Liver (tissue), 9 donors: ENCODE data around the gene C9orf50. TPM values are rescaled to one million over a fixed set of nuclear protein-coding genes. Genes with fewer than 3 reads are reported as not detected.
A peak's percentile ranks its signal among the peaks of the same experiment; 100 is the strongest.

Experiments
- DNase-seq: peaks from one replicate; pipeline ENCODE4 v3.0.0-alpha.2; 2017; ENCODE audit warnings: low spot score
- H3K27ac ChIP-seq, 2 donors: one replicate each; pipeline ENCODE4 v1.7.0; 2013; ENCODE audit warnings: inconsistent platforms in 2 of 2, low read length in 2 of 2, control low read depth in 1 of 2, low read depth in 1 of 2, mild to moderate bottlenecking in 1 of 2
- H3K27me3 ChIP-seq, 4 donors: one replicate each; pipeline versions ENCODE4 v1.6.1 to v1.7.0; 2013; ENCODE audit warnings: low read length in 3 of 4, inconsistent platforms in 1 of 4, mild to moderate bottlenecking in 1 of 4, moderate library complexity in 1 of 4; ENCODE audit not compliant: control insufficient read depth in 4 of 4, insufficient read depth in 4 of 4
- H3K36me3 ChIP-seq, 4 donors: one replicate each; pipeline versions ENCODE4 v1.6.1 to v1.7.0; 2013; ENCODE audit warnings: low read length in 3 of 4, mild to moderate bottlenecking in 3 of 4, low read depth in 1 of 4, moderate library complexity in 1 of 4; ENCODE audit not compliant: control insufficient read depth in 4 of 4, insufficient read depth in 3 of 4
- H3K4me1 ChIP-seq, 4 donors: one replicate each; pipeline versions ENCODE4 v1.6.1 to v1.7.0; 2013; ENCODE audit warnings: low read length in 3 of 4, mild to moderate bottlenecking in 3 of 4, moderate library complexity in 1 of 4; ENCODE audit not compliant: control insufficient read depth in 4 of 4, insufficient read depth in 4 of 4
- H3K4me3 ChIP-seq, 3 donors: one replicate each; pipeline versions ENCODE4 v1.6.1 to v1.7.0; 2013; ENCODE audit warnings: low read length in 3 of 3, control low read depth in 1 of 3, low read depth in 1 of 3, mild to moderate bottlenecking in 1 of 3
- H3K9ac ChIP-seq, 2 donors: one replicate each; pipeline ENCODE4 v1.7.0; 2013; ENCODE audit warnings: low read length in 2 of 2, mild to moderate bottlenecking in 2 of 2, moderate library complexity in 2 of 2, control low read depth in 1 of 2, low read depth in 1 of 2
- H3K9me3 ChIP-seq, 4 donors: one replicate each; pipeline versions ENCODE4 v1.6.1 to v1.7.0; 2013; ENCODE audit warnings: low read length in 3 of 4; ENCODE audit not compliant: control insufficient read depth in 4 of 4
- CTCF ChIP-seq: fragments of 150-350 bp; IDR thresholded peaks from 2 replicates; pipeline ENCODE4 v1.5.1; 2017; ENCODE audit warnings: improper control_type of control experiment, low read depth, low read length; ENCODE audit not compliant: missing input control
- EGR1 ChIP-seq, 2 donors: IDR thresholded peaks; 2 replicates each; pipeline ENCODE4 v1.6.1; 2016 to 2018; ENCODE audit warnings: antibody characterized with exemption in 2 of 2, low read depth in 2 of 2
- FOXA1 ChIP-seq: IDR thresholded peaks from 2 replicates; pipeline ENCODE4 v1.6.1; 2016; ENCODE audit warnings: antibody characterized with exemption
- FOXA2 ChIP-seq: IDR thresholded peaks from 2 replicates; pipeline ENCODE4 v1.6.1; 2016; ENCODE audit warnings: antibody characterized with exemption
- GABPA ChIP-seq, 2 donors: IDR thresholded peaks in 1 of 2; conservative IDR thresholded peaks in 1 of 2; 2 replicates each; pipeline ENCODE4 v1.6.1; 2016; ENCODE audit warnings: antibody characterized with exemption in 2 of 2, mild to moderate bottlenecking in 1 of 2, moderate library complexity in 1 of 2
- HNF4A ChIP-seq, 2 donors: conservative IDR thresholded peaks; 2 replicates each; pipeline ENCODE4 v1.6.1; 2016; ENCODE audit warnings: antibody characterized with exemption in 2 of 2, mild to moderate bottlenecking in 2 of 2
- HNF4G ChIP-seq: IDR thresholded peaks from 2 replicates; pipeline ENCODE4 v1.6.1; 2016; ENCODE audit warnings: antibody characterized with exemption
- MAX ChIP-seq: IDR thresholded peaks from 2 replicates; pipeline ENCODE4 v1.6.1; 2016; ENCODE audit warnings: antibody characterized with exemption
- NR2F2 ChIP-seq: IDR thresholded peaks from 2 replicates; pipeline ENCODE4 v1.6.1; 2016; ENCODE audit warnings: antibody characterized with exemption
- RAD21 ChIP-seq, 2 donors: IDR thresholded peaks; 2 replicates each; pipeline ENCODE4 v1.6.1; 2016; ENCODE audit warnings: antibody characterized with exemption in 2 of 2, mild to moderate bottlenecking in 2 of 2
- REST ChIP-seq: IDR thresholded peaks from 2 replicates; pipeline ENCODE4 v1.6.1; 2016; ENCODE audit warnings: antibody characterized with exemption, mild to moderate bottlenecking
- RXRA ChIP-seq, 2 donors: IDR thresholded peaks; 2 replicates each; pipeline ENCODE4 v1.6.1; 2017 to 2018; ENCODE audit warnings: antibody characterized with exemption in 2 of 2, mild to moderate bottlenecking in 1 of 2
- SP1 ChIP-seq: IDR thresholded peaks from 2 replicates; pipeline ENCODE4 v1.6.1; 2018; ENCODE audit warnings: antibody characterized with exemption, mild to moderate bottlenecking
- TAF1 ChIP-seq: conservative IDR thresholded peaks from 2 replicates; pipeline ENCODE4 v1.6.1; 2016; ENCODE audit warnings: antibody characterized with exemption, mild to moderate bottlenecking
- ZBTB33 ChIP-seq: IDR thresholded peaks from 2 replicates; pipeline ENCODE4 v1.6.1; 2016; ENCODE audit warnings: antibody characterized with exemption
- WGBS: extraction: QIAGEN DNeasy Blood & Tissue Kit; methylation state at CpG from one replicate; pipeline ENCODE4 v1.1.7; 2013; 5-methylcytosine and 5-hydroxymethylcytosine counted together
- polyA plus RNA-seq, 2 donors: library from polyadenylated mRNA; stranded (reverse) in 1 of 2; unstranded in 1 of 2; fragments of 200-250 nt in 1 of 2; fragments of >200 nt in 1 of 2; fragmentation: Nextera tagmentation in 1 of 2; extraction: Ambion mirVana in 1 of 2; gene quantifications; one replicate each; pipeline versions ENCODE4 v1.2.1 to v1.2.3, GENCODE V29; 2013 to 2015
- total RNA-seq, 2 donors: library from RNA; depleted of rRNA; stranded (reverse); fragments of >200 nt; gene quantifications; one replicate each; pipeline ENCODE4 v1.2.3, GENCODE V29; 2014
- TF ChIP-seq, protein P1 (sequence below): IDR thresholded peaks from 2 replicates; pipeline ENCODE4 v1.6.1; 2016; ENCODE audit warnings: antibody characterized with exemption
- donor health status: healthy.
- donor health status: healthy.
- donor health status: healthy.
- donor health status: healthy.
- donor health status: healthy.

The C9orf50 gene
- total and polyA plus RNA-seq, 4 donors, result 0.23 TPM; not detected in 3

DNA sequence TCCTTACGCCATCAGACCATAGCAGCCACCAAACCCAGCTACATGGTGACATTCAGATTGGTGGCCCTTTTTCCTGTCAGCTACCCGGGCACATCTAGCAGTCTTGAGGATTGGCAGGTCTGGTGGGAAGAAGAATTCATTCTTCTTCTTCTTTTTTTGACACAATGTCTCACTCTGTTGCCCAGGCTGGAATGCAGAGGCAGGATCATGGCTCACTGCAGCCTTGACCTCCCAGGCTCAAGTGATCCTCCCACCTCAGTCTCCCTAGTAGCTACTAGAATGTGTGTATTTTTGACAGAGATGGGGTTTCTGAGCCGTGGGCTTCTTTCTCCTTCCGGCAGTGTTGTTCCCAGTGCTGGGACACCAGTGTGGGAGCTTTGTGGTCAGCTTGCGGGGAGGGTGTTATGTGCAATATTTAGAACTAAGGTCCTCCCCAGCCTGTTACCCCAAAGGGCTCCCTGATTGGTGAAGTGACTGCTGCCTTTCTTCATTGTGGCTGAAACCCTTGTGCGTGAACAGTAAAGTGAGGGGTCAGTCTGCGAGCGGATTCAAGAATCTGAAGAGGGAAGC, 8.4 kb upstream of the C9orf50 start:
- no peak overlapping the region for H3K4me3 ChIP-seq
- H3K36me3 ChIP-seq, result peaks cover 2 to 22% (median 13%) of the 10 kb centered on the region in 4 donors
- 87% methylated on average over 8 of the region's 8 CpGs for WGBS
- no peak overlapping the region for H3K9ac ChIP-seq
- H3K4me1 ChIP-seq, result peaks cover 6 to 44% (median 35%) of the 10 kb centered on the region in 4 donors
- no peaks in the 10 kb centered on the region for H3K9me3 ChIP-seq
- no peaks in the 10 kb centered on the region for H3K27me3 ChIP-seq
- no peak overlapping the region for H3K27ac ChIP-seq
- TF ChIP-seq TAF1 (no peak), REST (no peak), HNF4A (conservative IDR thresholded peaks at IDR 0.05) (no peak), FOXA1 (no peak), FOXA2 (no peak), HNF4G (no peak), SP1 (no peak), EGR1 (IDR thresholded peaks at IDR 0.05; ENCODE audit: low read depth in 2 of 2) (no peak), CTCF (no peak), RXRA (IDR thresholded peaks at IDR 0.05) (no peak), ZBTB33 (no peak), MAX (no peak)
- TF ChIP-seq, protein P1, sequence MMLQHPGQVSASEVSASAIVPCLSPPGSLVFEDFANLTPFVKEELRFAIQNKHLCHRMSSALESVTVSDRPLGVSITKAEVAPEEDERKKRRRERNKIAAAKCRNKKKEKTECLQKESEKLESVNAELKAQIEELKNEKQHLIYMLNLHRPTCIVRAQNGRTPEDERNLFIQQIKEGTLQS, result no peak
- DNase-seq, result no peak

DNA sequence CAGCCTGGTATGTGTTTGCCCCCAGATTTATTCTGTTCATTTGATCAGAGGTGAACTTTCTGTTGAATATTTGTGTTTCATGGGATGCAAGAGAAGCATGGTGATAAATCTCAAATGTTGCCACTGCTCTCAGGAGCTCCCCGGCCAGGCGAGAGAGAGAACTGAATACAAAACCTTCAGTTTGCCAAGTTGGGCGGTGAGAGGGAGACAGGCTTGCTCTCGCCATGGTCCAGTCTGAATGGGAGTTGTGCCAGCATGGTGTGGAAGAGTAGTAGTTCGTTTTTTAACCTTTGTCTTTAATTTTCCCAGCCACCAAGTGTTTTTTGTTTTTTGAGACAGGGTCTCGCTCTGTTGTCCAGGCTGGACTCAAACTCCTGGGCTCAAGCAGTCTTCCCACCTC, 7.8 kb upstream of the C9orf50 start:
- Histone ChIP-seq H3K4me1 (peaks cover 6 to 44% (median 35%) of the 10 kb centered on the region in 4 donors), H3K27me3 (no peaks in the 10 kb centered on the region), H3K9ac (peak overlapping the region in 1 of 2 donors; percentile 31), H3K27ac (peak overlapping the region in 1 of 2 donors; percentile 26), H3K4me3 (no peak overlapping the region), H3K36me3 (peaks cover 2 to 17% (median 8%) of the 10 kb centered on the region in 4 donors), H3K9me3 (no peaks in the 10 kb centered on the region)
- DNase-seq, result no peak
- WGBS, result 68% methylated on average over 6 of the region's 6 CpGs
- no peak for TF ChIP-seq TAF1
- TF ChIP-seq RAD21 (IDR thresholded peaks at IDR 0.05), result no peak
- TF ChIP-seq FOXA1, result no peak
- TF ChIP-seq NR2F2, result no peak
- TF ChIP-seq MAX, result no peak
- no peak for TF ChIP-seq GABPA (IDR thresholded peaks at IDR 0.05 in 1 of 2, conservative IDR thresholded peaks at IDR 0.05 in 1 of 2)
- TF ChIP-seq CTCF, result no peak
- TF ChIP-seq, protein P1, result no peak
- TF ChIP-seq EGR1 (IDR thresholded peaks at IDR 0.05; ENCODE audit: low read depth in 2 of 2), result no peak
- no peak for TF ChIP-seq FOXA2
- TF ChIP-seq HNF4G, result no peak
- no peak for TF ChIP-seq HNF4A (conservative IDR thresholded peaks at IDR 0.05)
- TF ChIP-seq RXRA (IDR thresholded peaks at IDR 0.05), result no peak
